ENCODE results near the gene COQ5. TPM values are rescaled to one million over a fixed set of nuclear protein-coding genes. Genes with fewer than 3 reads are reported as not detected.
A peak's percentile ranks its signal among the peaks of the same experiment; 100 is the strongest.
"Not testable (repeated sequence)": the region's sequence is repeated elsewhere in the genome, so short reads cannot be mapped to it uniquely, and the experiment has no call there.

Gene COQ5, protein sequence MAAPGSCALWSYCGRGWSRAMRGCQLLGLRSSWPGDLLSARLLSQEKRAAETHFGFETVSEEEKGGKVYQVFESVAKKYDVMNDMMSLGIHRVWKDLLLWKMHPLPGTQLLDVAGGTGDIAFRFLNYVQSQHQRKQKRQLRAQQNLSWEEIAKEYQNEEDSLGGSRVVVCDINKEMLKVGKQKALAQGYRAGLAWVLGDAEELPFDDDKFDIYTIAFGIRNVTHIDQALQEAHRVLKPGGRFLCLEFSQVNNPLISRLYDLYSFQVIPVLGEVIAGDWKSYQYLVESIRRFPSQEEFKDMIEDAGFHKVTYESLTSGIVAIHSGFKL
- total RNA-seq = 45.9 TPM

GRCh38 chr12:120528861-120529525 is at the start of gene COQ5:
TSS of gene COQ5 (minus strand) at chr12:120529158. CDS start at chr12:120529141, 17 bp downstream.
- DNase-seq = peak; percentile 97

DNA sequence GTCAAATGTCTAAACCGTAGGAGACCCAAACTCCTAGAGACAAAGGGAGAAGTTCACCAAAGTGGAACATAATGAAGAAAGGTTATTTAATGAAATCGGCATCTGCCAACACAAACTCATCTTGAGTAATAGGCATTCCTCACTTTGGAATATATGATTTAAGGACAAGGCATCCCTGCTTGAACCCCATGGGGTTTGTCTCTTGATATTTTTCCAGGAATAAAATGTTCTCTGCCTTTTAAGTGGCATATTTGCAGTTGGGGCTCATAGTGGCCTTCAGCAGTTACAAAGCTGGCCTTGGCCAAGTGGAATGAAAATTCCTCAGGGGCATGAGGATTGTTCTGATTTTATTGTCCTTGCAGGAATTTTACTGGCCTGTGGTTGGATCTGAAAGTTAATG is 45.1 kb upstream of the COQ5 start:
- no peak for DNase-seq

DNA sequence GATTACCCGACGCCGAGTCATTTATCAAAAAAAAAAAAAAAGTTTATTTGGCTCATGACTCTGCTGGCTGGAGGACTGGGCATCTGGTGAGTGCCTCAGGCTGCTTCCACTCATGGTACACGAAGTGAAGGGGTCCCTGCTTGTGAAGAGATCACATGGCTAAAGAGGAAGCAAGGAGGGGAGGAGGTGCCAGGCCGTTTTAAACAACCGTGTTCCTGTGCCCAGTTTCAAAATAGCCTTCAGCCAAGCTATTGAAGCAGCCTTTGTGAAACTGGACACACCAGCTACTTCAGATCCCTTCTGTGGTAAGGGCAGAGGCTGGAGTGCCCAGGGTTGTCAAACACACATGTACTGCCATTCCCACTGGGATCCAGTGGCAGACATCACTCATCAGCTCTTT is 44.6 kb upstream of the COQ5 start:
- no peak for DNase-seq

- DNase-seq = no peak
Observed at GRCh38 chr12:120571299-120571698, 42.3 kb upstream of the COQ5 start.

GRCh38 chr12:120563495-120563894 is 34.5 kb upstream of the COQ5 start:
- DNase-seq = no peak

DNA sequence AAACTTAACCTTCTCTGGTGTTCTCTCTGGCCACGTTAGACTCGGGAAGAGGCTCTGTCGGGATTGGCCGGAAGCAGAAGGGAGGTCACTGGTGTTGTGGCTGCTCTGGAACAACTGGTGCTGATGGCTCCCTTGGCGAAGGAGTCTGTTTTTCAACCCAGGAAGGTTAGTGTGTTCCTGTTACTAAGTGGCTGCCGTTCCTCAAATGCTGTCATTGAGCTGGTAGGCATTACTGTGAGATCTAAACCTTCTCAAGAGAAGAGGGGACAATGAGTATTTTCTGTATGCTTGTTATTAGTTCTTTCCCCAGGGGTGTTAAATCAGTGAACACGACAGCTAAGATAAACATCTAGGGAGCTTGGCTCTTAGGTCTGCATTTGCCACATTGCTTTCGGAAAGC is 33.9 kb upstream of the COQ5 start:
- no peak for DNase-seq

GRCh38 chr12:120557589-120557988 is 28.6 kb upstream of the COQ5 start:
- DNase-seq = no peak

GRCh38 chr12:120554678-120555077 is 25.7 kb upstream of the COQ5 start:
- peak; percentile 43 for DNase-seq

- no peak for DNase-seq
Observed at GRCh38 chr12:120546050-120546386, 17.1 kb upstream of the COQ5 start.

GRCh38 chr12:120544691-120545090 is 15.7 kb upstream of the COQ5 start:
- DNase-seq = no peak

DNA sequence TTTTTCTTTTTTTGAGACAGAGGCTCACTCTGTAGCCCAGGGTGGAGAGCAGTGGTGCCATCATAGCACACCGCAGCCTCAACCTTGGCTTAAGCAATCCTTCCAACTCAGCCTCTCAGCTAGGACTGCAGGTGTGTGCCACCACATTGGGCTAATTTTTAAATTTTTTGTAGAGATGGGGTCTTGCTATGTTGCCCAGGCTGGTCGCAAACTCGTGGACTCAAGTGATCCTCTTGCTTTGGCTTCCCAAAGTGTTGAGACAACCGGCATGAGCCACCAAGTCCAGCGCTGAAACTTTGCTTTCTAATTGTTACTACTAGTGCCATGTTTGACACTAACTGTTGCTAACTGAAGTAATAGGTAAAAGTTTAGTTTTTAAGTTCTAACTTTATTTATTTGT is 13.2 kb upstream of the COQ5 start:
- no peak for DNase-seq

DNA sequence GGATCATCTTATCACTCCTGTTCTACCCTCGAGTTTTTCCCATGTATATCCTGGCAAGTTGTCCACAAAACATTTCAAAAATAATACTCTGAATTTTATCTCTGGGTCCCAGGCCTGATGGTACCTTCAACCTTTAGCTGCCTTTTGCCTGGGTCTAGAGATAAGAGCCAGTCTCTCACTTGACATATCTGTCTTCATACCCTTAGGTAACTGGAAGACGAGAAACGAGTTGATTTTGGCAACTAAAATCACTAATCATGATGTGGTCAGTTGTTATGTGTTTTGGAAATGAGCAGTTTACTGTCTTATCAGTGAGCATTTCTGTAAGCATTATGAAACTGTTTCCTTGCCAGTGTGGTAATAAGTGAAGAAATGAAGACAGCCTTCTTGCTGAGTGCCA is 11.5 kb upstream of the COQ5 start:
- DNase-seq = no peak

- no peak for DNase-seq
Observed at GRCh38 chr12:120539303-120539702, 10.3 kb upstream of the COQ5 start.

- no peak for DNase-seq
Observed at GRCh38 chr12:120538281-120539156, 9.6 kb upstream of the COQ5 start.

DNA sequence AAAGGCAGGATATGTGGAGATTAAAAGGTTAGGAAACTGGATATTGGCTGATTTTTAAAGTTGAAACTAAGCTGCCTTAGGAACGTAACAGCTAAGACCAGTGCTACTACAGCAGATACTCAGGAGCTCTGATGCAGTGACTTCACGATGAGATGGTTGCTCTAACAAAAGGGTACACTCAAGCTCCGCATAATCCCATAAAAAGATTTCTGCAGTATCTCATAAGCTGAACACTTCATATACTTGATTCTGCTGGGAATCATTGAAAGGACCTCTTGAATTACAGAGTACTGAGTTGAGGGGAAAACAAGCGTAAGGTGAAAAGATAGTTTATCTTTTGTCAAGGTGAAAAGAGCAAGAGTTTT is 8.9 kb upstream of the COQ5 start:
- no peak for DNase-seq

DNA sequence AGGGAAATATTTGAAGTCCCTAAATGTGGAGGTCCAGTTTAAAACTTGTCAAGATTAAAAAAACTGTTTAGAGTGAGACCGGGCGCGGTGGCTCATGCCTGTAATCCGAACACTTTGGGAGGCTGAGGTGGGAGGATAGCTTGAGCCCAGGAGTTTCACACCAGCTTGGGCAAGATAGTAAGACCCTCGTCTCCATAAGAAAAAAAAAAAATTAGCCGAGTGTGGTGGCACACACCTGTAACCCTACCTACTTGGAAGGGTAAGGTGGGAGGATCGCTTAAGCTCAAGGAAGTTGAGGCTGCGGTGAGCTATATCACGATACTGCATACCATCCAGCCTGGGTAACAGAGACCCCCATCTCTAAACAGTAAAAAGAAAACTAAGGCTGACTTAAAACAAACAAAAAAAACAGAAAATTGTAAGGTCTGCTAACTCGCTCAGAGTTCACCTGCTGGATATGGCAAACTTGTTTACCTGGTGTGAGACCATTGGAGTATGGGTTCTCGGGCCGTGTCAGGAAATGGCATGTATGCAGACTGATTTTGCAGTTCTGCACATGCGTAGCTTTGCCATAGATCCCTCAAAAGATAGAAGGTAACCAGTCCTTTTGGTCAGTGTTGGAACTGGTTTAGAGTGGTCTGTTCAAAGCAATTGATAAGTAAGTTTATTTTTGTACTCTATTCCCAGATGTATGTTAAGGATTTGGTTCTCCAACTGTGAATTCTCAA is 7.3 kb upstream of the COQ5 start:
- no peak for DNase-seq

- DNase-seq = peak; percentile 71
Observed at GRCh38 chr12:120534703-120535655, 6.0 kb upstream of the COQ5 start.

- peak; percentile 95 for DNase-seq
Observed at GRCh38 chr12:120534203-120534702, 5.3 kb upstream of the COQ5 start, which contains the start of gene RNF10. TSS of gene RNF10 (plus strand) at chr12:120534356. CDS start at chr12:120534812, 456 bp downstream.

GRCh38 chr12:120532701-120533238 is 3.8 kb upstream of the COQ5 start:
- DNase-seq = no peak

- DNase-seq = not testable (repeated sequence)
Observed at GRCh38 chr12:120530418-120530761, 1.4 kb upstream of the COQ5 start.
